OCI-LY1 (cell line): ENCODE measurements around the gene YBEY.

Experiments used
- H2AFZ ChIP-seq: fragments of 200-600 bp; sonication (generic), shearing (Covaris generic); 2 replicates; pipeline ENCODE4 v1.6.0; 2014; ENCODE audit warnings: antibody characterized with exemption, mild to moderate bottlenecking, low read length
- H3F3A ChIP-seq: fragments of 200-600 bp; sonication (generic), shearing (Covaris generic); 2 replicates; pipeline ENCODE4 v1.6.0; 2014; ENCODE audit warnings: mild to moderate bottlenecking, antibody characterized with exemption, low read length, moderate library complexity; ENCODE audit not compliant: insufficient read depth
- H3K27ac ChIP-seq: fragments of 200-600 bp; sonication (generic); 2 replicates; pipeline ENCODE4 v1.5.1; 2014; ENCODE audit warnings: low read length, mixed run types, mild to moderate bottlenecking, low read depth; ENCODE audit not compliant: poor library complexity, severe bottlenecking
- H3K27me3 ChIP-seq: fragments of 200-600 bp; sonication (generic); 2 replicates; pipeline ENCODE4 v1.6.0; 2014; ENCODE audit warnings: antibody characterized with exemption, mild to moderate bottlenecking, low read length, moderate library complexity; ENCODE audit not compliant: insufficient read depth
- H3K36me3 ChIP-seq: fragments of 200-600 bp; sonication (generic); 2 replicates; pipeline ENCODE4 v1.6.1; 2014; ENCODE audit warnings: mild to moderate bottlenecking, antibody characterized with exemption, low read length, moderate library complexity, mixed read lengths; ENCODE audit not compliant: insufficient read depth
- H3K4me1 ChIP-seq: fragments of 200-600 bp; sonication (generic); 2 replicates; pipeline ENCODE4 v1.5.1; 2014; ENCODE audit warnings: mild to moderate bottlenecking, low read length, moderate library complexity; ENCODE audit not compliant: insufficient read depth, severe bottlenecking
- H3K4me2 ChIP-seq: fragments of 200-600 bp; sonication (generic), shearing (Covaris generic); 2 replicates; pipeline ENCODE4 v1.6.1; 2014; ENCODE audit warnings: low read length
- H3K4me3 ChIP-seq: fragments of 200-600 bp; sonication (generic); 2 replicates; pipeline ENCODE4 v1.5.1; 2014; ENCODE audit warnings: low read length, low read depth, mild to moderate bottlenecking, mixed read lengths; ENCODE audit not compliant: poor library complexity, severe bottlenecking
- H3K79me2 ChIP-seq: fragments of 200-600 bp; shearing (Covaris generic); 2 replicates; pipeline ENCODE4 v1.6.1; 2016; ENCODE audit warnings: mixed run types, low read length, mixed read lengths; ENCODE audit not compliant: insufficient read depth
- H3K9ac ChIP-seq: fragments of 200-600 bp; sonication (generic), shearing (Covaris generic); 2 replicates; pipeline ENCODE4 v1.6.1; 2014; ENCODE audit warnings: mild to moderate bottlenecking, low read length, mixed read lengths
- H3K9me2 ChIP-seq: fragments of 200-600 bp; sonication (generic), shearing (Covaris generic); 2 replicates; pipeline ENCODE4 v1.6.1; 2014; ENCODE audit warnings: low read depth, mild to moderate bottlenecking, low read length, mixed read lengths
- H3K9me3 ChIP-seq: fragments of 200-600 bp; shearing (Covaris generic); 2 replicates; pipeline ENCODE4 v1.6.1; 2014; ENCODE audit warnings: low read length, mixed read lengths
- H4K20me1 ChIP-seq: fragments of 200-600 bp; sonication (generic), shearing (Covaris generic); 2 replicates; pipeline ENCODE4 v1.6.0; 2016; ENCODE audit warnings: mild to moderate bottlenecking, low read length; ENCODE audit not compliant: insufficient read depth
- EZH2 ChIP-seq: fragments of 200-600 bp; sonication (generic), shearing (Covaris generic); IDR thresholded peaks from 2 replicates; pipeline ENCODE4 v1.8.0; 2017; ENCODE audit warnings: borderline replicate concordance, mixed run types, mild to moderate bottlenecking, antibody characterized with exemption, low read length, moderate library complexity, mixed read lengths
- TF ChIP-seq, protein P1 (sequence below): fragments of 200-600 bp; sonication (generic), shearing (Covaris generic); IDR thresholded peaks from 2 replicates; pipeline ENCODE4 v1.5.1; 2017; ENCODE audit warnings: mild to moderate bottlenecking, antibody characterized with exemption, low read length, moderate library complexity, mixed read lengths

Gene YBEY

DNA sequence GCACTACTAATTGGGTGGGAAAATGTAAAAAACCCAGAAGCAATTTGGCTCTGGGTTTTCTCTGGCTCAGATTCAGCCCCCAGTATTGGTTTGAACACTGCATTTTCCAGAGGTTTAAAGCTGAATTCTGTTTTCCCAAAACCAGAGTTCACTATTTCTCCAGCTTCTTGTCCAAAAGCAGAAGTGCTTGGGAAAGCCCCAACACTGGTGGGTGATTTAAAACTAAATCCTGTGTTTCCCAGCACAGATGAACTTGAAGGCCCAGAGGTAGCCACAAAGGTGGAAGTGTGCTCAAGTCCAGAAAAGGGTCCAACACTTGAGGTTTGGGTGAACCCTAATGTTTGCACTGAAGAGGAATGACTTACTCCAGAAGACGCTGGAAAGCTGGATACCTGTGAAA, 1.4 kb upstream of the YBEY start:
- H3K9ac ChIP-seq: peak overlapping the region; percentile 94
- no peak overlapping the region for H2AFZ ChIP-seq
- peak overlapping the region; percentile 94 for H3K4me3 ChIP-seq
- peaks cover 35% of the 10 kb centered on the region for H3K79me2 ChIP-seq
- peaks cover 43% of the 10 kb centered on the region for H3K4me1 ChIP-seq
- H3K9me2 ChIP-seq: no peaks in the 10 kb centered on the region
- peaks cover 33% of the 10 kb centered on the region for H3K36me3 ChIP-seq
- H3F3A ChIP-seq: no peaks in the 10 kb centered on the region; the same call in 1 of the 2 replicates
- peak overlapping the region; percentile 93 for H3K4me2 ChIP-seq
- no peaks in the 10 kb centered on the region for H3K27me3 ChIP-seq
- TF ChIP-seq, protein P1, sequence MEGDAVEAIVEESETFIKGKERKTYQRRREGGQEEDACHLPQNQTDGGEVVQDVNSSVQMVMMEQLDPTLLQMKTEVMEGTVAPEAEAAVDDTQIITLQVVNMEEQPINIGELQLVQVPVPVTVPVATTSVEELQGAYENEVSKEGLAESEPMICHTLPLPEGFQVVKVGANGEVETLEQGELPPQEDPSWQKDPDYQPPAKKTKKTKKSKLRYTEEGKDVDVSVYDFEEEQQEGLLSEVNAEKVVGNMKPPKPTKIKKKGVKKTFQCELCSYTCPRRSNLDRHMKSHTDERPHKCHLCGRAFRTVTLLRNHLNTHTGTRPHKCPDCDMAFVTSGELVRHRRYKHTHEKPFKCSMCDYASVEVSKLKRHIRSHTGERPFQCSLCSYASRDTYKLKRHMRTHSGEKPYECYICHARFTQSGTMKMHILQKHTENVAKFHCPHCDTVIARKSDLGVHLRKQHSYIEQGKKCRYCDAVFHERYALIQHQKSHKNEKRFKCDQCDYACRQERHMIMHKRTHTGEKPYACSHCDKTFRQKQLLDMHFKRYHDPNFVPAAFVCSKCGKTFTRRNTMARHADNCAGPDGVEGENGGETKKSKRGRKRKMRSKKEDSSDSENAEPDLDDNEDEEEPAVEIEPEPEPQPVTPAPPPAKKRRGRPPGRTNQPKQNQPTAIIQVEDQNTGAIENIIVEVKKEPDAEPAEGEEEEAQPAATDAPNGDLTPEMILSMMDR: no peak
- no peak for TF ChIP-seq EZH2
- no peaks in the 10 kb centered on the region for H4K20me1 ChIP-seq
- no peaks in the 10 kb centered on the region for H3K9me3 ChIP-seq
- peak overlapping the region; percentile 47 for H3K27ac ChIP-seq

DNA sequence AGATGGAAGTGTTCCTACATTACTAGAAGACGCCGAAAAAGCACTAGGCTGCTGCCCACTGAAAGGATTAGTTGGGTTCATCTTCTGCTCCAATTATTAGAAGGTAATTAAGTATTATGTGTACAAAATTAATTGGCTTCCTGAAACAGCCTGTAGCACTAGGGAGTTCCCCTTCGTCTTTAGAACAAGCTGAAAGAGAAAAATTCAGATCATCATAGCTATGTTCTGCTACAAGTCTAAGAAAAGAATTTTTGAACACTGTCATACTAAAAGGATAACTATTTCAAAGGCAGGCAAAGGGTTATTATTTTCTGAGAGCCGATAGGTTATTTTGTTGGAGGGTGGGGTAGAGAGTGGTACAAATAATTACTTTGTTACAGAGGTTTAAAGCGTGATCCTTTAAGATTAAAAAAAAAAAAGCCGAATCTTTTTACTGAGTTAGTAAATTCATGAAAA, 908 bp upstream of the YBEY start, which contains the start of gene MCM3AP:
Gene MCM3AP, minus strand, starts transcription at position 406 of the 456 bp plus-strand sequence. Its CDS starts 325 bp downstream, at position 81.
- Histone ChIP-seq H3K9me2 (no peaks in the 10 kb centered on the region), H3K79me2 (peaks cover 35% of the 10 kb centered on the region), H3K27me3 (no peaks in the 10 kb centered on the region), H3K36me3 (peaks cover 28% of the 10 kb centered on the region), H3K4me3 (peak within 1 kb of the TSS; percentile 94), H3K4me1 (peaks cover 46% of the 10 kb centered on the region), H3K4me2 (peak within 1 kb of the TSS; percentile 93), H3K9me3 (no peaks in the 10 kb centered on the region), H3K9ac (peak within 1 kb of the TSS; percentile 94), H3K27ac (peak within 1 kb of the TSS; percentile 77), H3F3A (no peaks in the 10 kb centered on the region; the same call in 1 of the 2 replicates), H2AFZ (no peak within 1 kb of the TSS), H4K20me1 (no peaks in the 10 kb centered on the region)
- no peak for TF ChIP-seq EZH2
- TF ChIP-seq, protein P1: no peak

DNA sequence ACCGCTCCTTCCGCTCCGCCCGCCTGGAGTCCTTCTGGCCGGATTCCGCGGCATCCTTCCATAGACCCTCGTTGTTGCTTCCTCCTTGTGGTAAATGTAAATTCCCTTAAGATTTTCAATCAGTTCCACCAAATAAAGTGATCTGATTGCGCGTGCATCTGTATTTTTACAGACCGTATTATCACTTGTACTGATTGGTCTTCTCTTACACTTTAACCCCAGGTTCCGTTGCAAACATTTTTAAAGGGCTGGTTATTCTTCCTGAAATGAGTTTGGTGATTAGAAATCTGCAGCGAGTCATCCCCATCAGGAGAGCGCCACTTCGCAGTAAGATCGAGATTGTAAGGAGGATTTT, 483 bp downstream of the YBEY start:
- peaks cover 30% of the 10 kb centered on the region for H3K79me2 ChIP-seq

More for the DNA sequence above, 483 bp downstream of the YBEY start:
- Histone ChIP-seq H3K4me2 (peak overlapping the region; percentile 93), H3K36me3 (peaks cover 25% of the 10 kb centered on the region), H3K4me3 (peak overlapping the region; percentile 94), H2AFZ (no peak overlapping the region), H3K4me1 (peaks cover 46% of the 10 kb centered on the region), H3K9ac (peak overlapping the region; percentile 94), H3F3A (no peaks in the 10 kb centered on the region; the same call in 1 of the 2 replicates), H3K9me3 (no peaks in the 10 kb centered on the region), H3K9me2 (no peaks in the 10 kb centered on the region), H3K27ac (peak overlapping the region; percentile 77), H3K27me3 (no peaks in the 10 kb centered on the region), H4K20me1 (no peaks in the 10 kb centered on the region)
- TF ChIP-seq, protein P1: no peak
- TF ChIP-seq EZH2: no peak
